Trophoblast cell (in vitro differentiated cells and primary cell): ENCODE measurements around the gene KIF16B.

Experiments used
- DNase-seq, 2 donors: peaks; one replicate each; pipeline ENCODE4 v3.0.0-alpha.2; 2016
- H2AFZ ChIP-seq: 2 replicates; pipeline ENCODE4 v1.6.1; 2013; ENCODE audit warnings: low read length, moderate library complexity, mild to moderate bottlenecking; ENCODE audit not compliant: insufficient read depth, poor library complexity
- H2AK5ac ChIP-seq: 2 replicates; pipeline ENCODE4 v1.6.1; 2013; ENCODE audit warnings: mild to moderate bottlenecking, low read length
- H2BK120ac ChIP-seq: 2 replicates; pipeline ENCODE4 v1.6.1; 2013; ENCODE audit warnings: low read length, mild to moderate bottlenecking, moderate library complexity; ENCODE audit not compliant: insufficient read depth, poor library complexity
- H2BK12ac ChIP-seq: 2 replicates; pipeline ENCODE4 v1.6.1; 2013; ENCODE audit warnings: mild to moderate bottlenecking, low read length, moderate library complexity
- H2BK5ac ChIP-seq: 2 replicates; pipeline ENCODE4 v1.6.1; 2013; ENCODE audit warnings: low read length, low read depth, moderate library complexity, mild to moderate bottlenecking; ENCODE audit not compliant: poor library complexity
- H3K14ac ChIP-seq: 2 replicates; pipeline ENCODE4 v1.6.1; 2013; ENCODE audit warnings: mild to moderate bottlenecking, low read length
- H3K18ac ChIP-seq: 2 replicates; pipeline ENCODE4 v1.6.1; 2013; ENCODE audit warnings: mild to moderate bottlenecking, low read length
- H3K23ac ChIP-seq: 2 replicates; pipeline ENCODE4 v1.6.1; 2013; ENCODE audit warnings: low read length
- H3K27ac ChIP-seq: 2 replicates; pipeline ENCODE4 v1.5.1; 2013; ENCODE audit warnings: low read depth, mild to moderate bottlenecking, inconsistent platforms, low read length, moderate library complexity
- H3K27me3 ChIP-seq: 2 replicates; pipeline ENCODE4 v1.6.1; 2013; ENCODE audit warnings: inconsistent platforms, mild to moderate bottlenecking, low read length, moderate library complexity; ENCODE audit not compliant: insufficient read depth
- H3K36me3 ChIP-seq, 2 experiments: 1 replicate in 1 of 2; 2 replicates in 1 of 2; pipeline ENCODE4 v1.6.1; 2013; ENCODE audit warnings: low read length in 2 of 2, mild to moderate bottlenecking in 2 of 2, moderate library complexity in 1 of 2; ENCODE audit not compliant: insufficient read depth in 2 of 2, control insufficient read depth in 1 of 2
- H3K4ac ChIP-seq: 2 replicates; pipeline ENCODE4 v1.6.1; 2013; ENCODE audit warnings: low read depth, mild to moderate bottlenecking, low read length, moderate library complexity
- H3K4me1 ChIP-seq, 2 experiments: 1 replicate in 1 of 2; 2 replicates in 1 of 2; pipeline ENCODE4 v1.6.1; 2013; ENCODE audit warnings: low read length in 2 of 2, mild to moderate bottlenecking in 2 of 2, moderate library complexity in 1 of 2; ENCODE audit not compliant: insufficient read depth in 2 of 2, control insufficient read depth in 1 of 2
- H3K4me2 ChIP-seq: 2 replicates; pipeline ENCODE4 v1.6.1; 2013; ENCODE audit warnings: inconsistent platforms, mild to moderate bottlenecking, low read length, moderate library complexity
- H3K4me3 ChIP-seq: 2 replicates; pipeline ENCODE4 v1.5.1; 2013; ENCODE audit warnings: mild to moderate bottlenecking, low read depth, low read length, inconsistent platforms
- H3K79me1 ChIP-seq: one replicate; pipeline ENCODE4 v1.6.1; 2013; ENCODE audit warnings: low read length
- H3K79me2 ChIP-seq: 2 replicates; pipeline ENCODE4 v1.6.1; 2013; ENCODE audit warnings: low read length, mild to moderate bottlenecking; ENCODE audit not compliant: control insufficient read depth, insufficient read depth, poor library complexity
- H3K9ac ChIP-seq: 2 replicates; pipeline ENCODE4 v1.6.1; 2013; ENCODE audit warnings: mild to moderate bottlenecking, low read length
- H3K9me3 ChIP-seq: 2 replicates; pipeline ENCODE4 v1.6.1; 2013; ENCODE audit warnings: low read depth, mild to moderate bottlenecking, control low read depth, inconsistent platforms, low read length; ENCODE audit not compliant: insufficient read depth
- H4K12ac ChIP-seq: 2 replicates; pipeline ENCODE4 v1.6.1; 2013; ENCODE audit warnings: low read depth, mild to moderate bottlenecking, low read length, moderate library complexity
- H4K8ac ChIP-seq: 2 replicates; pipeline ENCODE4 v1.6.1; 2013; ENCODE audit warnings: low read depth, mild to moderate bottlenecking, low read length, moderate library complexity
- H4K91ac ChIP-seq: one replicate; pipeline ENCODE4 v1.6.1; 2013; ENCODE audit warnings: low read depth, mild to moderate bottlenecking, low read length, moderate library complexity
- WGBS: extraction: QIAGEN DNeasy Blood & Tissue Kit; methylation state at CpG from one replicate; pipeline ENCODE4 v1.1.7; 2013; ENCODE audit warnings: missing lambda C conversion rate; ENCODE audit not compliant: insufficient read length, insufficient coverage; ENCODE audit errors: extremely low coverage; 5-methylcytosine and 5-hydroxymethylcytosine counted together

Gene KIF16B

DNA sequence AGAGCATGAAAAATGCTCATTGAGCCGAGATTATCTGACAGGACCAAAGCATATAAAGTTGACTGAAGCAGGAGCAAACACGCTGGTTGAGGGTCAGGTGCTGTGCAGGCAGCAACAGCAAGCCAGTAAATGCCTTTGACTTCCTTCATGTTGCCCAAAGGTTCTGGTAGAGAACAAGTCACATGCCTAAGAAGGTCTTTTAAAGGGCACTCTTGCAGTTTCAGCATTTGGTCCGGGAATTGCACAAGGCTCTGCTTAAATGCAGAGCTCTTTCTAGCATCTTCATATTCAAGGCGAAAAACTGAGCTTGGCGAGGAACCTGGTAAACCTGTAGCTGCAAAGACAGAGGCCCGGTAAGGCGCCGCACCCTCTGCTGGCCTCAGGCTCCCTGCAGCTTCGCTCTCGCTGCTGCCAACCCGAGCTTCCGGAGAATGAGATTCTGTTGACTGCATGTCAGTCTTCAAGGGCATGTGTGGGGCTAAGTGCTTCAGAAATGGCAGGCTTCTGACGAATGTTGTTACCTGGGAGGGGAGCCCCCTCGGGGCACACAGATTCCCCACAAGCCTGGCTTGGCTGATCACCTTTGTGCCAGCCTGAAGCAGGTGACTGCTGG, 205.2 kb downstream of the KIF16B start:
- H2BK5ac ChIP-seq: no peak overlapping the region
- no peaks in the 10 kb centered on the region for H3K79me2 ChIP-seq
- H4K8ac ChIP-seq: no peak overlapping the region
- H2BK120ac ChIP-seq: no peak overlapping the region
- no peak overlapping the region for H2AFZ ChIP-seq
- H4K12ac ChIP-seq: no peak overlapping the region
- H3K4me2 ChIP-seq: no peak overlapping the region
- H3K4me1 ChIP-seq: no peaks in the 10 kb centered on the region
- H3K18ac ChIP-seq: no peak overlapping the region
- H3K9me3 ChIP-seq: no peaks in the 10 kb centered on the region
- no peak overlapping the region for H3K4me3 ChIP-seq
- H3K36me3 ChIP-seq: peaks cover 5 to 14% of the 10 kb centered on the region in 2 experiments
- H3K79me1 ChIP-seq: no peaks in the 10 kb centered on the region
- H3K27ac ChIP-seq: no peak overlapping the region
- H3K4ac ChIP-seq: no peak overlapping the region
- H3K9ac ChIP-seq: no peak overlapping the region
- no peak overlapping the region for H4K91ac ChIP-seq
- no peak overlapping the region for H3K14ac ChIP-seq
- no CpG with 5 or more reads among the region's 14 CpGs for WGBS
- no peak overlapping the region for H2BK12ac ChIP-seq
- no peak for DNase-seq
- H3K23ac ChIP-seq: no peak overlapping the region
- H3K27me3 ChIP-seq: no peaks in the 10 kb centered on the region
- H2AK5ac ChIP-seq: no peak overlapping the region

DNA sequence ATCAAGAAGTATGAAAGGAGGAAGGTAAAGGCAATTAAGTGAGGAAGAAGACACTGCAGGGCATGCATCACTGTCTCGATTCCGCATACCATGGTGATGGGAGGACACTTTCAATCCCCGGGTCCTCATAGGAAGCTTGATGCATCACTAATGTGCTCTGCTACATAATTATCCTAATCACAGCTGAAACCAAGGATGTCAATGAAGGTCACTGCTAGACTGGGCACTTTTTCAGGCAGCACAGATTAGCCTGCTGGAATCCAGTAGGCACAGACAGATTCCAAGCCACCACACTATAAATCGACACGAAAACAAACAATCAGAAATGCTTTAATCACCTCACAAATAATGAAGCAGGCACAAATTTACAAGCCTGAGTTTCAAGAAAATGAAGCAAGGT, 206.7 kb downstream of the KIF16B start:
- H3K27ac ChIP-seq: no peak overlapping the region
- no peak overlapping the region for H4K91ac ChIP-seq
- H2BK120ac ChIP-seq: no peak overlapping the region
- H2AK5ac ChIP-seq: no peak overlapping the region
- no peaks in the 10 kb centered on the region for H3K79me1 ChIP-seq
- H4K12ac ChIP-seq: no peak overlapping the region
- H3K4me1 ChIP-seq: no peaks in the 10 kb centered on the region
- no peak overlapping the region for H3K23ac ChIP-seq
- no peak overlapping the region for H3K14ac ChIP-seq
- no peak overlapping the region for H2AFZ ChIP-seq
- no peaks in the 10 kb centered on the region for H3K27me3 ChIP-seq
- WGBS: no CpG with 5 or more reads among the region's 5 CpGs
- H3K9me3 ChIP-seq: no peaks in the 10 kb centered on the region
- DNase-seq: no peak
- H3K79me2 ChIP-seq: no peaks in the 10 kb centered on the region
- H3K18ac ChIP-seq: no peak overlapping the region
- no peak overlapping the region for H2BK5ac ChIP-seq
- peaks cover 5 to 14% of the 10 kb centered on the region in 2 experiments for H3K36me3 ChIP-seq
- H2BK12ac ChIP-seq: no peak overlapping the region
- H3K4me2 ChIP-seq: no peak overlapping the region
- no peak overlapping the region for H3K4ac ChIP-seq
- no peak overlapping the region for H3K4me3 ChIP-seq
- no peak overlapping the region for H3K9ac ChIP-seq
- no peak overlapping the region for H4K8ac ChIP-seq

DNA sequence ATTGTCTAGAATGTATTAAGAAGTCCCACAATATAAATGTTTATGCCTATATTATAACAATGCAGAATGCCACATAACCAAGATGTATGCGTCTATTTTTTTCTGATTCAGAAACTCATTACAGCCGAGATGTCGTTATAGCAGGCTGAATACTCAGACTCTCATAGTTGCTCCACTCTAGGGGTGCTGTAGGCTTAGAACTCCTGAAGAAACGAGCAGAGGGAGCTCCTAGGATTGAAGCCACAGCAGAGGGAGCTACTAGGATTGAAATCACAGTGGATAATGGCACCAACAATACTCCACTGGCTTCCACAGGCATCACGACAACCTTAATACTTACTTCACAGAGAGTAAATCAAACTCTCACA, 208.9 kb downstream of the KIF16B start:
- H3K79me1 ChIP-seq: no peaks in the 10 kb centered on the region
- H2BK120ac ChIP-seq: no peak overlapping the region
- H4K8ac ChIP-seq: no peak overlapping the region
- H3K18ac ChIP-seq: no peak overlapping the region
- no peak overlapping the region for H2BK5ac ChIP-seq
- H3K4ac ChIP-seq: no peak overlapping the region
- no peak overlapping the region for H3K4me2 ChIP-seq
- no peaks in the 10 kb centered on the region for H3K4me1 ChIP-seq
- H4K91ac ChIP-seq: no peak overlapping the region
- no peaks in the 10 kb centered on the region for H3K79me2 ChIP-seq
- H3K36me3 ChIP-seq: peaks cover 3 to 13% of the 10 kb centered on the region in 2 experiments
- H2AK5ac ChIP-seq: no peak overlapping the region
- H3K23ac ChIP-seq: no peak overlapping the region
- H4K12ac ChIP-seq: no peak overlapping the region
- DNase-seq: no peak
- H3K4me3 ChIP-seq: no peak overlapping the region
- no peak overlapping the region for H3K27ac ChIP-seq
- no CpG with 5 or more reads among the region's 5 CpGs for WGBS
- no peak overlapping the region for H2AFZ ChIP-seq
- H3K9me3 ChIP-seq: no peaks in the 10 kb centered on the region
- no peak overlapping the region for H3K14ac ChIP-seq
- no peak overlapping the region for H2BK12ac ChIP-seq
- no peaks in the 10 kb centered on the region for H3K27me3 ChIP-seq
- H3K9ac ChIP-seq: no peak overlapping the region

- H3K23ac ChIP-seq: no peak overlapping the region
- no peak overlapping the region for H3K4ac ChIP-seq
- H2BK5ac ChIP-seq: no peak overlapping the region
- no peak overlapping the region for H3K9ac ChIP-seq
- H2BK120ac ChIP-seq: no peak overlapping the region
- no CpG with 5 or more reads among the region's 5 CpGs for WGBS
- no peaks in the 10 kb centered on the region for H3K4me1 ChIP-seq
- no peak overlapping the region for H3K4me2 ChIP-seq
- H3K27me3 ChIP-seq: no peaks in the 10 kb centered on the region
- H3K9me3 ChIP-seq: no peaks in the 10 kb centered on the region
- no peak overlapping the region for H4K8ac ChIP-seq
- no peaks in the 10 kb centered on the region for H3K79me2 ChIP-seq
- peaks cover 2 to 12% of the 10 kb centered on the region in 2 experiments for H3K36me3 ChIP-seq
- no peak overlapping the region for H2AFZ ChIP-seq
- no peak for DNase-seq
- H3K18ac ChIP-seq: no peak overlapping the region
- H3K14ac ChIP-seq: no peak overlapping the region
- H3K79me1 ChIP-seq: no peaks in the 10 kb centered on the region
- no peak overlapping the region for H3K4me3 ChIP-seq
- no peak overlapping the region for H3K27ac ChIP-seq
- H4K91ac ChIP-seq: no peak overlapping the region
- no peak overlapping the region for H4K12ac ChIP-seq
- H2BK12ac ChIP-seq: no peak overlapping the region
- H2AK5ac ChIP-seq: no peak overlapping the region
These were observed 209.5 kb downstream of the KIF16B start for GRCh38 chr20:16363506-16364319.
